ACC112 (cell line): ENCODE data around the gene IFNW1.
A peak's percentile ranks its signal among the peaks of the same experiment; 100 is the strongest.

Experiments
- H2AFZ ChIP-seq: fragments of 200-600 bp; sonication (generic); one replicate; pipeline ENCODE4 v1.6.0; 2017; ENCODE audit warnings: antibody characterized with exemption, low read length; ENCODE audit not compliant: unreplicated experiment
- H3K27ac ChIP-seq: fragments of 200-600 bp; sonication (generic); 2 replicates; pipeline ENCODE4 v1.5.1; 2014; ENCODE audit warnings: low read depth, mild to moderate bottlenecking, antibody characterized with exemption, low read length, moderate library complexity
- H3K27me3 ChIP-seq: fragments of 200-600 bp; sonication (generic); 2 replicates; pipeline ENCODE4 v1.6.1; 2014; ENCODE audit warnings: mild to moderate bottlenecking, antibody characterized with exemption, low read length, moderate library complexity, mixed read lengths; ENCODE audit not compliant: insufficient read depth
- H3K36me3 ChIP-seq: fragments of 200-600 bp; sonication (generic); 2 replicates; pipeline ENCODE4 v1.6.1; 2016; ENCODE audit warnings: mild to moderate bottlenecking, antibody characterized with exemption, low read length, moderate library complexity, mixed read lengths; ENCODE audit not compliant: insufficient read depth
- H3K4me1 ChIP-seq: fragments of 200-600 bp; sonication (generic); one replicate; pipeline ENCODE4 v1.6.1; 2016; ENCODE audit warnings: low read length, mixed read lengths; ENCODE audit not compliant: insufficient read depth, unreplicated experiment, control insufficient read depth
- H3K4me3 ChIP-seq: fragments of 200-600 bp; sonication (generic); 2 replicates; pipeline ENCODE4 v1.5.1; 2014; ENCODE audit warnings: mild to moderate bottlenecking, low read depth, low read length
- H3K79me2 ChIP-seq: fragments of 200-600 bp; sonication (generic); one replicate; pipeline ENCODE4 v1.6.0; 2016; ENCODE audit warnings: low read length; ENCODE audit not compliant: control insufficient read depth, unreplicated experiment, insufficient read depth

IFNW1 gene

DNA sequence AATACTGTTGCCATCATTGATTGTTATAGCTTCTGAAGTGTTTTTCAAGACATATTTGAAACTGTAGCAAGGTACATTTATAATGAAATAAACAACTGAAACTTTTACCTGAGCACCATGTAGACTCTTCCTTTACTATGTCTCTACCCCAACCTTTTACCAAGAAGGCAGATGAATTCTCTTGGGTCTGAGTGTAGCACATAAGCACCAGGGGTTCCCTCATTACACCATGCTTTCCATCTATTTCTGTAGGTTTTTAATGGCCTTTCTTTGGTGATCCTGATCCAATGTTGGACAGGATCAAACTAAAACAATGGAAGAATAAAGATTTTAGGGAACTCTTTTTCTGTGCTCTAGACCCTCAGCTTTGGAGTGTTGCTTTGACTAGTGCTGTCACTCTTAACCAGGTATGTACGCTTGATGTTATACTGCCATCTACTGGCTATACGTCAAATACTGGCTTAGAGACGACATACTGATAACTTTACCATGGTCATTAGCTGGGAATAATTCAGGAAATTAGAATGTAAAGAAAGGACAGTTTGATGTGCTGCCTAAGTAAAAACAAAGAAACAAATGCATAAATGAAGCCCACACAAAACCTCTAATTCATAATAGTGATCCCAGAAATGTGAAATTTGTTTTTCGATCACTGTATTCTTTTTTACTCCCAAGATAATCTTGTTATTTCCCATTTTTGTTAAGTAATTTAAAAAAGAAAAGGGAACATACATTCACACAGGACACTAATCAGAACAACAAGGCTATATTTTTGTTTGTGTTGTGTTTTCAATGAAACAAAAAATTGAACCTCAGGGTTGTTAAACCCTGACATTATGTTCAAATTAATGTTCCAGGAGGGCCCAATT, 30.7 kb downstream of the IFNW1 start:
- Histone ChIP-seq H3K4me3 (no peak overlapping the region), H3K27ac (no peak overlapping the region), H3K4me1 (no peaks in the 10 kb centered on the region), H3K36me3 (no peaks in the 10 kb centered on the region), H3K27me3 (no peaks in the 10 kb centered on the region), H2AFZ (no peak overlapping the region), H3K79me2 (no peaks in the 10 kb centered on the region)

DNA sequence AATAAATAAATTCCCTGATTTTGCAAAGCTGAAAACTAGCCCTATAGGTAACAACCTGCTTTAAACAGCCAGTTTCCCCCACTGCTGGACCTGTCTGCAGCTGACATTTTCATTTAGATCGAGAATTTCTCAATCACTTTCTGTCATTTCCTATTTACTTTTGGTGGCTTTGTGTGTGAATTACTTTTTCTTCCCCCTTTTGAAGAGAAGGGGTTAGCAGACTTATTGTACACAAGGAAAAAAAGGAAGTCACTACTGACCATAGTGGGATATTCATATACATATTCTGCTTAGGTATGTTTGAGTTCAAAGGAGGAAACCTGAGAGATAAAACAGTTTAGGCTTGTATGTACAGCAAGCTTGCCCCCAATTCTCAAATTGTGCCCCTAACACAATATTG, 36.8 kb downstream of the IFNW1 start:
- Histone ChIP-seq H3K4me3 (no peak overlapping the region), H3K4me1 (no peaks in the 10 kb centered on the region), H2AFZ (no peak overlapping the region), H3K27me3 (no peaks in the 10 kb centered on the region), H3K36me3 (no peaks in the 10 kb centered on the region), H3K27ac (no peak overlapping the region), H3K79me2 (no peaks in the 10 kb centered on the region)

DNA sequence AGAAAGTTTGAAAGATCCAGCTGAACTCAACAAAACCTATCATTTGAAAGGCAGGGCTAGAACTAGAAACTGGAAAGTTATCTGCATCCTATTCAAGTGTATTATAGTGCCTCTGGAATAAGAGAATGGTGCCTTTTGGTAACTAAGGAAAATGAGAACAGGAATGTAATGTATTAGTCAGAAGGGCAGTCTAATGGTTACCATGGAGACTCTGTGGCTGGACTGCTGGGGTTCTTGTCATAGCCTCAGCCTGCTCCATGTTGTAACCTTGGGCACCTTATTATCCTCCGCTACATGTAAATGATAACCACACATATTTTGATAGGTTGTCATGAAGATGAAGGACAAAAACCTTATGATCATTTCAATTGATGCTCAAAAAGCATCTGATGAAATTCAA, 39.3 kb downstream of the IFNW1 start:
- Histone ChIP-seq H3K27ac (no peak overlapping the region), H2AFZ (no peak overlapping the region), H3K36me3 (no peaks in the 10 kb centered on the region), H3K79me2 (no peaks in the 10 kb centered on the region), H3K4me3 (no peak overlapping the region), H3K27me3 (no peaks in the 10 kb centered on the region), H3K4me1 (no peaks in the 10 kb centered on the region)

DNA sequence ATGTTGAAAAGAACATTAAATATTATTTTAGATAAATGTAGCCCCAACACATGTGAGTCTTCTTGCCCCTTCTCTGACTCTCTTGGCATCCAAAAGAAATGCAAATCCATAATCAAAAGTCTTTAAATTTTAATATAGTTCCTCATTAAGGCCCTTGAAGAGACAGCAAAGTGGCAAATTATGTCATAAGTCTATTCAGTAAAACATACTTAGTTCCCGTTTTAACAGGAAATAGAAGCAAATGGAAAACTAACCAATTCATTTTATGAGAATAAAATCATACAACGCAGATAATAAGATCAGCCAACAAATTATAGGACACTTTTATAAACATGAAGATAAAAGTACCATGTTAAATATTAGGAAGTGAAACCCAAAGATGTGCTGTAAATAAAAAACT, 43.8 kb downstream of the IFNW1 start:
- Histone ChIP-seq H2AFZ (no peak overlapping the region), H3K4me3 (no peak overlapping the region), H3K79me2 (no peaks in the 10 kb centered on the region)

DNA sequence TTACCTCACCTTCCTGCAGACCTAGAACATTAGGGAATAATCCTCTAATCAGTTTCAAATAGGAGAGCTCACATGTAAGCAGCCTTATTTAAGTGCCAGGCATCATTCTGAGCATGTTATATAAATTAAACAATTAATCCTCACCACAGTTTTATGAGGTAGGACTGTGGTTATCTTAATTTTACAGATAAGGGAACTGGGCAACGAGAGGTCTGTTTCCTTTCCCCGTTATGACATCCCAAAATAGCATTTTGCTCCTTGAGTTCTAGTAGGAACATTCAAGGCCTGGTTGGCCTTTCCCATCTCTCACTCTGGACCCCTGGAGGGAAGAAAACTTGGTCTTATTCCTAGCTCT, 44.8 kb downstream of the IFNW1 start:
- Histone ChIP-seq H3K79me2 (no peaks in the 10 kb centered on the region), H2AFZ (peak overlapping the region; percentile 19), H3K36me3 (no peaks in the 10 kb centered on the region), H3K4me1 (peaks cover 11% of the 10 kb centered on the region), H3K27me3 (no peaks in the 10 kb centered on the region), H3K4me3 (peak overlapping the region; percentile 53; the same call in 1 of the 2 replicates), H3K27ac (no peak overlapping the region)

More for the DNA sequence above, 43.8 kb downstream of the IFNW1 start:
- Histone ChIP-seq H3K27me3 (no peaks in the 10 kb centered on the region), H3K4me1 (peaks cover 11% of the 10 kb centered on the region), H3K36me3 (no peaks in the 10 kb centered on the region), H3K27ac (no peak overlapping the region)

DNA sequence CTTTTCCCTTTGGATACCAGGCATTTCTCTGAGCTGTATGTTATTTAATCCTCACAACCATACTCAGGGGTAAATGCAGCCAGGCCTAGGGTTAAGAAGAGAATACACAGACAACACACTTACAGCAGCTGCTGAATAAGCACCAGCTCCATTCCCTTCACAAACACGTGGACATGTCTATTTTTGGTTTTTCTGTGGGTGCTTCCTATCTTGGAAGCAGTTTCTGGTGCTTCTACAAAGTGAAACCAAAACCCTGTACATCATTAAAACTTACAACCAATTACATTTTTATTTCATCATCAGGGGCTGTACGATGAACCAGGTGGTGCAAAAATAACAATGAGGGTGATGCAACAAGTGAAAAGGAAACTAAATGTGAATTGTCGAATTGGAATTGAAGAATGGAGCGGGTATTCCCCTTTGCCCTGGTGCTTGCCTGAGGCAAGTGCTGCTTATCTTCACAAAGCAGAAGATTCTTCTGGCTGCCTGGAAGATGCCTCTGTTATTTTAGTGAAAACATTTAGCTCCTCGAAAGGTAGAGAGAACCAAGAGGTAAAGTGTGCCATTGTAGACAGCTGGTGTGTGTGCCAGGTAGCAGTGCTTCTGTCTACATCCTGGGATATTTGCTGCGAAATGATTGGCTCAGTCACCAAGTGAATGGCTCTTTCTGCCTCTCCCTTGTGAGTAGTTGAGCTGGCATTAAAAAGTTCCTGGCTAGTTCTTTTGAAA, 45.3 kb downstream of the IFNW1 start:
- peaks cover 15% of the 10 kb centered on the region for H3K4me1 ChIP-seq
- peak overlapping the region; percentile 19 for H2AFZ ChIP-seq
- peak overlapping the region; percentile 8; the same call in 1 of the 2 replicates for H3K27ac ChIP-seq
- peak overlapping the region; percentile 53 for H3K4me3 ChIP-seq
- no peaks in the 10 kb centered on the region for H3K27me3 ChIP-seq
- no peaks in the 10 kb centered on the region for H3K36me3 ChIP-seq
- H3K79me2 ChIP-seq = no peaks in the 10 kb centered on the region

DNA sequence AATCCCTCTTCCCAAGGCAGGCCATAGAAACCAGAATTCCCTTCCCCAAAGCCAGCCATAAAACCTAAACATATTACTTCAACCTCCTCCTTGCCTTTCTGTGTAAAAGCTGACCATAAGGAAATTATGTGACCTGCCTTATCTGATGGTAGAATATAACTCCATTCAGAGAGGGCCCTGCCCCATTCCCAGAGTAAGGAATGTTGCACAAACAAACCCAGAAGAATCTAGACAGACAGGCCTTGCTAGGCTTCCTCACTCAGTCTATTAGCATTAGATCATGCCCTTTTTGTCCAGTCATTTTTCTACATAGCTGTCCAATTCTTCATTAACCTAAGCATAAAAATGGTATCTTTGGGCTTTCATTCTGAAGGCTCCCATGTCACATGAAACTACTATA, 46.1 kb downstream of the IFNW1 start:
- no peaks in the 10 kb centered on the region for H3K36me3 ChIP-seq
- H2AFZ ChIP-seq = peak overlapping the region; percentile 19
- no peaks in the 10 kb centered on the region for H3K79me2 ChIP-seq
- H3K4me1 ChIP-seq = peaks cover 16% of the 10 kb centered on the region
- no peak overlapping the region for H3K27ac ChIP-seq
- peak overlapping the region; percentile 53; the same call in 1 of the 2 replicates for H3K4me3 ChIP-seq
- no peaks in the 10 kb centered on the region for H3K27me3 ChIP-seq
